ENCODE data around the gene TNRC6B. TPM values are rescaled to one million over a fixed set of nuclear protein-coding genes. Genes with fewer than 3 reads are reported as not detected.

TNRC6B gene
- total RNA-seq, 2 experiments from 2014 or later = 37.0 to 63.7 TPM

GRCh38 chr22:40232624-40233023, 54.9 kb downstream of the TNRC6B start:
- no TSS peak for BruUV-seq (replicated peaks)
- H3K36me3 ChIP-seq (ENCODE audit: insufficient read depth, low read length) = peaks cover 19% of the 10 kb centered on the region
- no peak for DNase-seq (ENCODE audit: low spot score)
- no peaks in the 10 kb centered on the region for H3K9me3 ChIP-seq (ENCODE audit: low read length)
- no peak for TF ChIP-seq CTCF (conservative IDR thresholded peaks at IDR 0.05; ENCODE audit: low read length)
- no peak for TF ChIP-seq EZH2phosphoT487 (IDR thresholded peaks at IDR 0.05; ENCODE audit: borderline replicate concordance, low read depth, low read length)
- no peaks in the 10 kb centered on the region for H4K20me1 ChIP-seq (ENCODE audit: insufficient read depth, low read length)
- H3K9me2 ChIP-seq (ENCODE audit: insufficient read depth, low read length) = no peaks in the 10 kb centered on the region
- no peak overlapping the region for H2AFZ ChIP-seq (ENCODE audit: low read length)
- intact Hi-C loops (cut with micrococcal nuclease; ENCODE audit: unreplicated experiment) = no loop called here
- no peak overlapping the region for H3K4me2 ChIP-seq (ENCODE audit: low read length)
- POLR2A ChIA-PET = no interaction called here
- no peaks in the 10 kb centered on the region for H3K4me1 ChIP-seq (ENCODE audit: insufficient read depth, low read length, poor library complexity, severe bottlenecking)
- no peak overlapping the region for H3K27ac ChIP-seq (ENCODE audit: low read depth, low read length, poor library complexity, severe bottlenecking)
- no peak overlapping the region for H3K4me3 ChIP-seq (ENCODE audit: low read depth, low read length, poor library complexity, severe bottlenecking)
- CTCF ChIA-PET (ENCODE audit: unreplicated experiment) = no interaction called here
- H3K79me2 ChIP-seq (ENCODE audit: insufficient read depth, low read depth, low read length) = peaks cover 37% of the 10 kb centered on the region; the same call in 1 of the 2 replicates

- DNase-seq (ENCODE audit: low spot score) = no peak
- Histone ChIP-seq H3K79me2 (ENCODE audit: insufficient read depth, low read depth, low read length) (peaks cover 36% of the 10 kb centered on the region; the same call in 1 of the 2 replicates), H3K9me2 (ENCODE audit: insufficient read depth, low read length) (no peaks in the 10 kb centered on the region), H3K4me2 (ENCODE audit: low read length) (no peak overlapping the region), H3K4me1 (ENCODE audit: insufficient read depth, low read length, poor library complexity, severe bottlenecking) (no peaks in the 10 kb centered on the region), H3K27ac (ENCODE audit: low read depth, low read length, poor library complexity, severe bottlenecking) (no peak overlapping the region), H3K9me3 (ENCODE audit: low read length) (no peaks in the 10 kb centered on the region), H3K36me3 (ENCODE audit: insufficient read depth, low read length) (peaks cover 16% of the 10 kb centered on the region), H2AFZ (ENCODE audit: low read length) (no peak overlapping the region), H4K20me1 (ENCODE audit: insufficient read depth, low read length) (no peaks in the 10 kb centered on the region), H3K4me3 (ENCODE audit: low read depth, low read length, poor library complexity, severe bottlenecking) (no peak overlapping the region)
- POLR2A ChIA-PET = interaction anchor here (0.6 kb wide), 1 partner anchor 154 kb away, joined by 3 read pairs; no protein-coding TSS in a partner anchor
- intact Hi-C loops (cut with micrococcal nuclease; ENCODE audit: unreplicated experiment) = no loop called here
- BruUV-seq (replicated peaks) = no TSS peak
- CTCF ChIA-PET (ENCODE audit: unreplicated experiment) = no interaction called here
- no peak for TF ChIP-seq CTCF (conservative IDR thresholded peaks at IDR 0.05; ENCODE audit: low read length)
- no peak for TF ChIP-seq EZH2phosphoT487 (IDR thresholded peaks at IDR 0.05; ENCODE audit: borderline replicate concordance, low read depth, low read length)
Observed at GRCh38 chr22:40233886-40234285, 56.2 kb downstream of the TNRC6B start.

GRCh38 chr22:40234658-40235057, 56.9 kb downstream of the TNRC6B start:
- H3K4me2 ChIP-seq (ENCODE audit: low read length) = no peak overlapping the region
- H3K9me3 ChIP-seq (ENCODE audit: low read length) = no peaks in the 10 kb centered on the region
- CTCF ChIA-PET (ENCODE audit: unreplicated experiment) = no interaction called here
- no peak overlapping the region for H2AFZ ChIP-seq (ENCODE audit: low read length)
- no peaks in the 10 kb centered on the region for H4K20me1 ChIP-seq (ENCODE audit: insufficient read depth, low read length)
- intact Hi-C loops (cut with micrococcal nuclease; ENCODE audit: unreplicated experiment) = no loop called here
- BruUV-seq (replicated peaks) = no TSS peak
- peaks cover 9% of the 10 kb centered on the region for H3K36me3 ChIP-seq (ENCODE audit: insufficient read depth, low read length)
- no peak for DNase-seq (ENCODE audit: low spot score)
- no peak overlapping the region for H3K27ac ChIP-seq (ENCODE audit: low read depth, low read length, poor library complexity, severe bottlenecking)
- POLR2A ChIA-PET = no interaction called here
- no peak for TF ChIP-seq CTCF (conservative IDR thresholded peaks at IDR 0.05; ENCODE audit: low read length)
- no peak for TF ChIP-seq EZH2phosphoT487 (IDR thresholded peaks at IDR 0.05; ENCODE audit: borderline replicate concordance, low read depth, low read length)
- no peak overlapping the region for H3K4me3 ChIP-seq (ENCODE audit: low read depth, low read length, poor library complexity, severe bottlenecking)
- no peaks in the 10 kb centered on the region for H3K9me2 ChIP-seq (ENCODE audit: insufficient read depth, low read length)
- peaks cover 30% of the 10 kb centered on the region; the same call in 1 of the 2 replicates for H3K79me2 ChIP-seq (ENCODE audit: insufficient read depth, low read depth, low read length)
- no peaks in the 10 kb centered on the region for H3K4me1 ChIP-seq (ENCODE audit: insufficient read depth, low read length, poor library complexity, severe bottlenecking)

All from OCI-LY7 (cell line).